HUDEP-2 (cell line): Measurements from ENCODE around the gene SPEM1.

Experiments used
- DNase-seq, 76 experiments: peaks; one replicate each; lab custom pipeline; 2025; ENCODE audit not compliant: unreplicated experiment in 76 of 76; lab: John Stamatoyannopoulos, UW

SPEM1 gene

DNA sequence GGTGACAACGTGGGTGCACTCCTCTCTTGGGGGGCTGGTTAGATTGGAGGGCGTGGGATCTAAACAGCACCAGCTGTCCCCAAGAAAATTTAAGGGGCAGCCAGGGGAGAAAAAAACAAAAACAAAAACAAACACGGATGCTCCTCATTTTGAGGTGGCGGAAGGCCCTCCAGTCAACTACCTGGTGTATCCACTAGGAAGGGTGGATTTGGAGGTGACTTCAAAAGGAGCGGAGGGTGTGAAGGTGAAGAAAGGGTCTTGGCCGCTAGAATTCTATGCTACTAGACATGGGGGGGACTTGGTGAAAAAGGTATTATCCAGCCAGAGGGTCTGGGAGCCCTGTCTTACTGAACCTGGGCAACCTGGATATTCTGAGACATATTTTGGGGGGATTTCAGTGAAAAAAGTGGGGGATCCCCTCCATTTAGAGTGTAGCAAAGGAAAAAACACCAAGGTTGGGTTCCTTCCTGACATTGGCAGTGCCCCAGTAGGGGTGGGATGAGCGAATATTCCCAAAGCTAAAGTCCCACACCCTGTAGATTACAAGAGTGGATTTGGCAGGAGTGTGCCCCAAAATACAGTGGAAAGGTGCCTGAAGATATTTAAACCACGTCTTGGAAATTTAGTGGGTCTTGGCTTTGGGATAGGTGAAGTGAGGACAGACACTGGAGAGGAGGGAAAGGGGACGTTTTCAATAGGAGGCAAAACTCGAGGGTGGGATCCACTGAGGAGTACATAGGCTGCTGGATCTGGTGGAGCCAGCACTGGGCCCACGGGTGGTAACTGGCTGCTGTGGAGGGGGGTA is 18.7 kb downstream of the SPEM1 start:
- DNase-seq = no peak

DNA sequence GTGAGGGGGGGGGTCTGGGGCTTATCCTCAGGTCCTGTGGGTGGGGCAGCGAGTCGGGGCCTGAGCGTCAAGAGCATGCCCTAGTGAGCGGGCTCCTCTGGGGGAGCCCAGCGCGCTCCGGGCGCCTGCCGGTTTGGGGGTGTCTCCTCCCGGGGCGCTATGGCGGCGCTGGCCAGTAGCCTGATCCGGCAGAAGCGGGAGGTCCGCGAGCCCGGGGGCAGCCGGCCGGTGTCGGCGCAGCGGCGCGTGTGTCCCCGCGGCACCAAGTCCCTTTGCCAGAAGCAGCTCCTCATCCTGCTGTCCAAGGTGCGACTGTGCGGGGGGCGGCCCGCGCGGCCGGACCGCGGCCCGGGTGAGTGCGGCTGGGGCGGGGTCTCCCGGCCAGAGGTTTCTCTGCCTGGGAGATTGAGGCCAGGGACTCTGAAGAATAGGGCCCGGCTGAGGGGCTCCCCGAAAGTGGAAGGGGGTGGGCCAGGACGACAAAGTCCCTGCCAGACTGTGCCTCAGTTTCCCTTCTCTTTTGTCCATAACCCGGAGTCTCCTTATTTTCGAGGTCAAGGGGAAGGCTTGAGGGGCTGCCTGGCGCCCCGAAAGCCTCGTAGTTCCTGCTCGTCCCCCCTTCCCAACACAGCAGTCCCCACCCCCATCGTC is 19.5 kb downstream of the SPEM1 start, which contains the start of gene FGF11:
Gene FGF11, plus strand, starts transcription at position 51 of the 651 bp plus-strand sequence. Its CDS starts 109 bp downstream, at position 160.
- no peak for DNase-seq

GRCh38 chr17:7440113-7440833 is 20.1 kb downstream of the SPEM1 start:
- DNase-seq = peak in 26 of 76 experiments; percentile 5 to 46 (median 24)

DNA sequence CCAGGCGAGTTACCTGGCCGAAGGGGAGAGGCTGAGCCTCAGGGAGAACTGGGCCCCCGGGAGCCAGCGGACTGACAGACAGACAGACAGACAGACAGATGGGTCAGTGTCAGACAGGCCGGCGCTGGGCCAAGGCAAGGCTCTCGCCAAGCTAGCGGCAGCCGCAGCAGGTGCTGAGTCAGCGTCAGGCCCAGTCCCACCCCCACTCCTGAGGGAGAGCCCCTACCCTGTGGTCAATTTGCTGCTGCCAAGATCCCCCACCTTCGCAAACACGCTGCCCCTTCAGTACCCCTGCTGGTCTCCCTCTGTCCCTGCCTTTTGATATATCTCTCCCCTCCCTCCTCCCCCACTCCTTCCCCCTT is 20.7 kb downstream of the SPEM1 start:
- peak in 49 of 76 experiments; percentile 6 to 80 (median 41) for DNase-seq

GRCh38 chr17:7441266-7441665 is 21.1 kb downstream of the SPEM1 start:
- DNase-seq = no peak

- no peak for DNase-seq
Observed at GRCh38 chr17:7442142-7442541, 22.0 kb downstream of the SPEM1 start.

- DNase-seq = no peak
Observed at GRCh38 chr17:7443499-7444485, 23.7 kb downstream of the SPEM1 start.

DNA sequence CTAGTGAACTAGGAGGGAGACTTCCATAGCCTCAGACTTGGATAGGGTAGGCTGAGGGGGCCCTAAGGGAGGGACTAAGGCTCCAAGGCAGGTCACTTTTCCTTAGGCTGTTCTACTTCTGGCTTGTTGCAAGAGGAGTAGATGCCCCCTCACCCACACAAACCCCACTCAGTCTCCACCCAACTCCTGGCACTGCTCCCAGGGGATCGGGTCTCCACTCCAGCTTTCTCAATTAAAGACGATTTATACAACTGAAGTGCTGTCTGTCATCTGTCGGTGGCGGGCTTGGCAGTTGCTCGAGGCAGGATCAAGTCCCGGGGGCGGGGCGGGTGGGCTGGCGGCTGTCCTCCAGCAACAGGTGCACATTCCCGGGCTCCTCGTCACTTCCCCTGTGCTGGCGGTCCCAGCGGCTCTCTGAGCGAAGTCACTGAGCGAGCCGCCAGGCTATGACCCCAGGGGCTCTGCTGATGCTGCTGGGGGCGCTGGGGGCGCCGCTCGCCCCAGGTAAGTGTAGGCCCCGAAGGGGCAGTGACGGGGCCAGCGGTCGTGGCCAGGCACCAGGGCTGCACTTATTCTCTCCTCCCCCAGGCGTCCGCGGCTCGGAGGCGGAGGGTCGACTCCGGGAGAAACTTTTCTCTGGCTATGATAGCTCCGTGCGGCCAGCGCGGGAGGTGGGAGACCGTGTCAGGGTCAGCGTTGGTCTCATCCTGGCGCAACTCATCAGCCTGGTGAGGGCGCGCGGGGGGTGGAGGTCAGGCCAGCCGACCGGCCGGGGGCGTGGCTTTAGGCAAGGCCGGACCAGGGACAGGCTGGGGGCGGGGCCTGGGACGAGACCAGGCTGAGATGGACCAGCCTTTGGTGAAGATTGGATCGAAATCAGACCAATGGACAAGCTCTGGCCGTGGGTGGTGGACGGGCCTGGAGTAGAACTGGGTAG is 24.8 kb downstream of the SPEM1 start, which contains the start of gene CHRNB1:
Gene CHRNB1, plus strand, starts transcription at position 380 of the 937 bp plus-strand sequence. Its CDS starts 67 bp downstream, at position 447.
- peak in 36 of 76 experiments; percentile 13 to 59 (median 33) for DNase-seq

GRCh38 chr17:7445619-7445968 is 25.5 kb downstream of the SPEM1 start:
- DNase-seq = peak in 39 of 76 experiments; percentile 9 to 59 (median 32)

DNA sequence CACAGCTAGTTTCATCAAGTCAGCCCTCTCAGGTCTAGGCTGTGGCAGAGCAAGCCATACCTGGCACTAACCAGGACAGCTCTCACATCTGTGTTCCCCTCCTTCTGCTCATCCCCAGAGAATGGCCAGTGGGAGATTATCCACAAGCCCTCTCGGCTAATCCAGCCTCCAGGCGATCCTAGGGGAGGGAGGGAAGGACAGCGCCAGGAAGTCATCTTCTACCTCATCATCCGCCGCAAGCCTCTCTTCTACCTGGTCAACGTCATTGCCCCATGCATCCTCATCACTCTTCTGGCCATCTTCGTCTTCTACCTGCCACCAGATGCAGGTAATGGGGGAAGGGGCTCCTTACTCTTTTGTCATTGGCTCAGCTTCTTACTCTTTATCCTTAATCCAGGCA is 28.3 kb downstream of the SPEM1 start:
- DNase-seq = no peak

DNA sequence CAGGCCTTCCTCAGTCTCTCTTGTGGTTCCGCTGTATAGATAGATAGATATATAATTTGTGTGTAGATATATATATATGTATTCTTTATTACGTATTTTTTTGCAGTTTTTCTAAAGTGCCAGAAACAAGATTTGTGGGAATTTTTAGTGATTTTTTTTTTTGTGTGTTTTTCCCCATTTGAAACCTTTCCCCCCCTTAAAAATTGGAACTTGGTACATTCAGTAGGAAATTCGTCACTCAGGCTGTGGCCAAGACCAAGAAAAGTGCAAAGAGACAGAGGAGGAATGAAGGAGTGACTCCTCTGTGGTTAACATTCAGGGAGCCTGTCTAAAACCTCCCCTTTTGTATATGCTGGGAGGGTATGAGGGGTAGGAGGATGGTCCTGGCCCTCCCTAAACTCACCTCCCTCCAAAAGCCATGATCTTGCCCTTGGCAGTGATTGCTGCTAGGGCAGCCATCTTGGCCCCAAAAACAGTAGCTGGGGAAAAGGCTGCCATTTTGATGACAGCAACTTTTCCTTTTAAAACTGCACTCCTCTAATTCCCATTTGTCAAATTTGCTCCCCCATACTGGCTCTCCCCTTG is 39.9 kb downstream of the SPEM1 start:
- no peak for DNase-seq

DNA sequence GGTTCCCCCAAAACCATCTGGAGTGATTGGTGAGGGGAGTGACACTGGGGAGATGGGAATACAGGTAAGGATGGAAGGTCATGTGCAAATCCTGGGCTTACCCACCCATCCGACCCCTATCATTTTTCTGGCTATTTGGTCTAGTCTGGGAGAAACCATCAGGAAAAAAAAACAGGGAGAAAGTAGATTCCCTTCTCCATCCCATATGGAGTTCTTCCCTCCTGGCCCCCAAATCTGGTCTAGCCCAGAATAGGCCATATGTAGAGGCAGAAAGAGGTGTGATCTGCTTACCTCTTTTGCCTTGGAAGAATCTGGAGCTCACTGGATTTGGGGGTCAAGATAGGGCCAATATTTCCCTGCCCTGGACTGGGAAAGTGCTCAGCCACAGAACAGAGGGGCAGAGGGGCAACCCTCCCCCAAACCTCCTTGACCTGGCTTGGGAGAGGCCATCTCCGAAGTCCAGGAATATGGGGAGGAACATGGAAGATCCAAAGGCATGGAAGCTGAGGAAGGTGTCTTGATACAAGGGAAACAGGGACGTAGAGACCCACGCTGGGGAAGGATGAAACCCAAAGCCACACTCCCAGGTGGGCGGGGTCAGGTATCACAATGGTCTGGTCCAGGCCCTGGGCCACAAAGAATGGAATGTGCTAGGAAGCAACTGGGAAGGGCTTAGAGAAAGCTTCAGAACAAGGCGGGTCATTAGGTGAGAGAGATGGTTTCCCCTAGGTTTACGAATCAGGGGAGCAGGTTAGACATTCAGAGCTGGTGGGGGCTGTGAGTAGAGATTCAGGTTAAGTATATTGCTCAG is 40.9 kb downstream of the SPEM1 start:
- DNase-seq = no peak

DNA sequence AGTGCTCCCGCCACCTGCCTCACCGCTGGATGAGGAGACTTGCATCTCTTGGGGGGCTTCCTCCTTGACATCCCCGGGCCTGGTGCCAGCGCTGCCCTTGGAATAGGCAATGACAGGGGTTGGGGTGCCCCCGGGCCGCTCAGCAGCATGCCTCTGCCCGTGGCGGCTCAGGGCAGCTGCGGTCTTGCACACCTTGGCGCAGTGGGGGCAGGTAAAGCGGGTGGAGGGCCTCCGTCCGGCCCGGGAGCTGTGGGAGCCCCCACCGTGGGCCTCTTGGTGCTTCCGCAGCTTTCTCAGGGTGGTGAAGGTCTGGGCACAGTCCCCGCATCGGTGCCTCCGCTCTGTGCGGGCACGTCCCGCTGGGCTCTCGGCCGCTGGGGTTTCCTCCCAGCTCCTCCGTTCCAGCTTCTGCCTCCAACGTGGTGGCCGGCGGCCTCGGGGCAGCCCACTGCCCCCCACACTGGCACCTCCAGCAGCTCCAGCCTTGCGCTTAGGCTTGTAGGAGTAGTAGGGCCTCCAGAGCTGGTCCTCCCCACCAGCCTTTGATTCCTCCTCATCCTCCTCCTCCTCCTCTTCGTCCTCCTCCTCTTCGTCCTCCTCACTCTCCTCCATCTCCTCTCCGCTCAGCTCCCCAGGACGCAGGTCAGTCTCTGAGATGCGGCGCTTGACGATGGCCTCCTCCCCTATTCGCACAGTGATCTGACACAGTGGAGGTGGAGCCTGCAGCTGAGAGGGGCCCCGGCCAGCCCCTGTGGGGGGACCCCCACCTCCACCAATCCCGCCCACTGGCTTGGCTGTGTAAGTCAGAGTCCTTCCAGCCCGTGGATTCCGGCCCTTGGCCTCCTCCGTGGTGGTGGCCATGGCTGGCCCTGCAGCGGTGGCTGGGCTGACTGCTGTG is 42.6 kb downstream of the SPEM1 start:
- DNase-seq = no peak

GRCh38 chr17:7463372-7463846 is 43.3 kb downstream of the SPEM1 start:
- no peak for DNase-seq

DNA sequence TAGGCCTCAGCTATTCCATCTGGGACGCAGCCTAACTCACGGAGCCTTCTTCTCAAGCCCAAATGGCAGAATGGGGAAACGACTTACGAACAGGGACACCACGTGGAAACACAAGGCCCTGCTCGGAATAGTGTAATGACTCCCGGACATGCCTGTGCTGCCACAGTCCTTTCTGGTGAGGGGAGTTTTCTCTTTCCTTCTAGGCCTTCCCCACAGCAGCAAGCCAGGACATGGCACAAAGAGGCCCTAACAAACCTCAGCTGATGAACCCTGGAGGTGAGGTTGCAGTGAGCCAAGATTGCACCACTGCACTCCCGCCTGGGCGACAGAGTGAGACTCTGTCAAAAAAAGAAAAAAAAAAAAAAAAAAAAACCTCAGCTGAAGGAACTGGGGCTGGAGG is 44.0 kb downstream of the SPEM1 start:
- DNase-seq = no peak

- DNase-seq = no peak
Observed at GRCh38 chr17:7465597-7466275, 45.6 kb downstream of the SPEM1 start.
